Measurements from ENCODE around the gene PHKG2.

PHKG2 gene

GRCh38 chr16:30728321-30728720 lies 19.9 kb upstream of the PHKG2 start:
- DNase-seq (ENCODE audit: low spot score): no peak

GRCh38 chr16:30728899-30729672 lies 19.1 kb upstream of the PHKG2 start:
- DNase-seq (ENCODE audit: low spot score): peak; percentile 39

GRCh38 chr16:30731411-30731810 lies 16.8 kb upstream of the PHKG2 start:
- no peak for DNase-seq (ENCODE audit: low spot score)

GRCh38 chr16:30736995-30737793 lies 11.0 kb upstream of the PHKG2 start:
- DNase-seq (ENCODE audit: low spot score): no peak

- DNase-seq (ENCODE audit: low spot score): no peak
Observed at GRCh38 chr16:30737794-30738648, 10.2 kb upstream of the PHKG2 start.

- no peak for DNase-seq (ENCODE audit: low spot score)
Observed at GRCh38 chr16:30738984-30739951, 9.0 kb upstream of the PHKG2 start.

GRCh38 chr16:30740364-30741251 lies 7.6 kb upstream of the PHKG2 start:
- DNase-seq (ENCODE audit: low spot score): no peak

- DNase-seq (ENCODE audit: low spot score): no peak
Observed at GRCh38 chr16:30741461-30741914, 6.7 kb upstream of the PHKG2 start.

- no peak for DNase-seq (ENCODE audit: low spot score)
Observed at GRCh38 chr16:30743716-30744115, 4.5 kb upstream of the PHKG2 start.

- no peak for DNase-seq (ENCODE audit: low spot score)
Observed at GRCh38 chr16:30744183-30744582, 4.0 kb upstream of the PHKG2 start.

- no peak for DNase-seq (ENCODE audit: low spot score)
Observed at GRCh38 chr16:30745082-30745481, 3.1 kb upstream of the PHKG2 start.

GRCh38 chr16:30746638-30747175 lies 1.5 kb upstream of the PHKG2 start:
- no peak for DNase-seq (ENCODE audit: low spot score)

GRCh38 chr16:30747331-30747730 lies 894 bp upstream of the PHKG2 start:
- no peak for DNase-seq (ENCODE audit: low spot score)

- no peak for DNase-seq (ENCODE audit: low spot score)
Observed at GRCh38 chr16:30748634-30749445, 615 bp downstream of the PHKG2 start.

GRCh38 chr16:30750201-30750600 lies 2.0 kb downstream of the PHKG2 start:
- no peak for DNase-seq (ENCODE audit: low spot score)

GRCh38 chr16:30750876-30751465 lies 2.7 kb downstream of the PHKG2 start:
- DNase-seq (ENCODE audit: low spot score): no peak

GRCh38 chr16:30753596-30753995 lies 5.4 kb downstream of the PHKG2 start:
- no peak for DNase-seq (ENCODE audit: low spot score)

GRCh38 chr16:30755955-30756780 lies 7.9 kb downstream of the PHKG2 start:
- DNase-seq (ENCODE audit: low spot score): no peak
